Measurements from ENCODE around the gene OS9.
A peak's percentile ranks its signal among the peaks of the same experiment; 100 is the strongest.

OS9 gene

GRCh38 chr12:57724003-57724935 is 30.3 kb downstream of the OS9 start:
- no peak for DNase-seq

DNA sequence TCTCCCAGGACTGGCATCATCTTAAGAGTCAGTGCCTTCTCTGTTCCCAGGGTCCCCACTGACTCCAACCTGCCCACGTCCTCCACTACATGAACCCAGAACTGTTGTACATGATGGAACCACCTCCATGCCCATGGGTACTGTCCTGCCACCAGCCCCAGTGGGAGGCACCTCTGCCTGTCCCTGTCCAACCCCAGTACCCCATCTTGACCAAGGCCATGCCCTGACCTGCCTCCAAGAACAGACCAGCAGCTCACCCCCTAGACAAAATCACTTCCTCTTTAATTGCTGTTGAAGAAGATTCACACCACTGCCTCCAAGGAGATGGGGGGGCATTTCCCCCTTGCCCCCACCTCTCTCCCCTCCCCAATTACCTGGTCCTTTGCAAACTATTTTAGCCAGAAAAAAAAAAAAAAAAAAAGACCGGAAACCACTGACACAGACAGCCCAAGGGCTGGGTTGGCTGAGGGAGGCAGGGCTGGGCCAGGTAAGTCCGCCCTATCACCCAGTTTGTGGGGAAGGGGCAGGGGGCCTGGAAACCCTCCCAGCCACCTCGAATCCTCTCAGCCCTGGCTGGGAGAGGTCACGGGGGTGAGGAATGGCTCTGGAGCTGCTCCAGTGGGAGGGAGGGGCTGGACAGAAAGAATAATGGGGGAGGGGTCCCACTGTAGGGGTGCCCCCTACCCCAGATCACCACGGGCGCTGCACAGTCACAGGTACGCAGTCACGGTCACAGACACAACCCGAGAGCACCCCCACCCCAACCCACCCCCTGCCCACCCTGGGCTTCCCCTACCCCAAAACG is 31.2 kb downstream of the OS9 start:
- no peak for DNase-seq

GRCh38 chr12:57725851-57726150 is 31.9 kb downstream of the OS9 start:
- DNase-seq: no peak

DNA sequence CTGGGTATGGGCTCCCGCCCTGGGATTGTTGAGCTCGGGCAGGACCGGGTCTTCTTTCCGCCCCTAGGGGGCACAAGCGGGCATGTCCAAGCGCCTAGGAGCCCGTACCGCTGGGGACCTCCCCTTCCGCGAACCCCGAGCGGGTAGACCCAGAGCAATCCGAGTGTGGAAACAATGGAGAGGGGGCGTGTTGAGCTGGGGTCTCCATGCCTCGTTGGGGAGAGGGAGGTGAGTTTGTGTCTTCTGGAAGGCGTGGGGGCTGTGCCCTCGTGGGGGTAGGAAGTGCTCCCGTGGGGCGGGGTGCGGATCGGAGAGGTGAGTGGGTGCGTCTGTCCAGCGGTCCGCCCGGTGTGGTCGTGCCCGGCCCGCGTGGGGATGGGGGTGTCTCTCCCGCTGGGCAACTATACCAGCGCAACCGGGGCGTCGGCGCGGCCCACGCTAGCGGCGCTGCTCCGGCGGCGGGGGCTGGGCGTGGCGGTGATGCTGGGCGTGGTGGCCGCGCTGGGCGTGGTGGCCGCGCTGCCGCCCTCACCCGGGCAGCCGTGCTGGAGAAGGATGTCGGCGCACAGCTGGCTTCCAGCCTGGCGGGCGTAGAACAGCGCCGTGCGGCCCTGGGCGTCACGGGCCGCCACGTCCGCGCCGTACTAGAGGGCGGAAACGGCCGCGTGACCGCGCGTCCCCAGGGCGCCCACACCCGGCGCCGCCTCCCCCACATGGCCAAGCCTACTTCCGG is 32.4 kb downstream of the OS9 start:
- DNase-seq: peak; percentile 87

DNA sequence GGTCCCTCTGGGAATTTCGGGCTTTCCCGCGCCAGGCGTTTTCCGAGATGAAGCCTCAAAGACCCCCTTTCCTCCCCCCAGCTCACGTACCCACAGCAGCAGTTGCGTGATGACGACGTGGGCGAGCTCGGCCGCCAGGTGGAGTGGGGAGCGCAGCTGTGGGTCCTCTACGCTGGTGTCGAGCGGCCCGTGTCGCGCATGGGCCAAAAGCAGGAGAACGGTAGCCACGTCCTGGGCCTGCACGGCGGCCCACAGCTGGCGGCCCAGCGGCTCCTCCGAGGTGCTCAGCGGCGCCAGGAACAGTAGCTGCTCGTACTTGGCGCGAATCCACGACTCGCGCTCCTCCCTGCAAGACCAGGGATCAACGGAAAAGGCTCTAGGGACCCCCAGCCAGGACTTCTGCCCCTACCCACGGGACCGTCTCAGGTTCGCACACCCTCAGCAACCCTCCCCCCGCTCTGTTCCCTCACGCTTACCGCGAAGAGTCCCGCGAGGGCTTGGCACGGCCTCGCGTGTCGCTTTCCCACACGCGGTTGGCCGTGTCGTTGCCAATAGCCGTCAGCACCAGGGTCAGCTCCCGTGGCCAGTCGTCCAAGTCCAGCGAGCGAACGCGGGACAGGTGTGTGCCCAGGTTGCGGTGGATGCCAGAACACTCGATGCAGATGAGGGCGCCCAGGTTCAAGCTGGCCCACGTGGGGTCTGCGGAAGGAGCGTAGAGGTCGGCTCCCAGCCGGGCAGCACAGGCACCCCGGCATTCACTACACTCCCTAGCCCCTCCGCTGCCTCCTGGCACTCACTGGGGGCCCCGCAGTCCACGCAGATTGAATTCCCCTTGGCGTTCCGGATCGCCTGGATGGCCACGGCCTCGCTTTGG is 33.2 kb downstream of the OS9 start:
- no peak for DNase-seq

- no peak for DNase-seq
Observed at GRCh38 chr12:57727758-57728395, 33.9 kb downstream of the OS9 start.

DNA sequence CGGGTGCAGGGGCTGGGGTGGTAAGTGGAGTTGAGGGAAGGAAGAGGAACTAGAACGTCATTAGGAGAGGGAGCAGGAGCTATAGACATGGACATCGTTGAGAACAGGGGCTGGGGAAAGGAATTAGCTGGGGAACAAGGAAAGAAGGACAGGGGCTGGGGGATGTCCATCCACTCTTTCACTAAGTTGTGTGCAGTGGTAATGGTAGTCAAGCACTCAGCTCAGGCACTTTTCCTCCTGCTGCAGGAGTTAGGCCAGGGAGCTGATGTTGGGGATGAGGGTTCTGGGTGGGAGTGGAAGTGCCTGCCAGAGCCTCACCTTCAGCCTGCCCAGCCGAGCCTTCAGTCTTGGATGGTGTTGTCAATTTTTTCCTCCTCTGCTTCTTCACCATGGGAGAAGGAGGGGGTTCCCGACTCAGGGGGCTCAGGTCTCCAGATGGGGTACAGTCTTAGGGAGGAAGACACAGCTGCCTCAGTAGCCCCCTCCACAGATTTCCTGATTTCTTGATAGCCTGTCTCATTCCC is 35.5 kb downstream of the OS9 start:
- DNase-seq: no peak

DNA sequence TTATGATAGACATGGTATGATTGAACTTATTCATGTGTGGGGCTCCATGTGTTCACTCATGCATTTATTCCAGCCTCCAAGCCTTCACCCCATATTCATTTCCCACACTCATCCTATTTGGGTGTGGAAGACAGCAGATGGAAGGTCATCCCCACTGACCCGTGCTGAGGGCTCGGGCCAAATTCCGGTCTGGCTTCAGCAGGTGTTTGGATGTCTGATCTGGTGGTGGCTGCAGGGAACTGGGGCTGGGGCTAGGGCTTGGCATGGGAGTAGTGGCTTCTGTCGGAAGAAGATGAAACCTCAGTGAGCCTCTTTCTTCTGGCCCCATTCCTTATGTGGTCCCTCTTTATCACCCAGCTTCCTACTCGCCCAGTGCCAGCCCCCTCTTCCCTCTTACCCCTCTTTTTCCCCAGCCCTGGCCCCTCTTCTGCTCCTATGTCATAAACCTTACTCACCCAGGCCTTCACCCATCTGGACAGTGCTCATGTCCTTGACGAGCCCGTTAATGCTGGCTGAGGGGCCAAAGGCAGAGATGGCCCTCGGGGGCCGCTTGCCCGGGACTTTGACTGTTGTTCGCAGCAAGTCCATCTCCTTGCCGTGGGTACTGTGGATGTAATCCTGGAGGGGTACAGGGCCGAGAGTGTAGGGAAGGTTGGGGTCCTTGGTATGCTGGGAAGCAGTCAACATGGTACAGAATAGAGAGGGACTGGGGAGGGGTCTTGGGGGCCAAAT is 36.6 kb downstream of the OS9 start:
- no peak for DNase-seq

DNA sequence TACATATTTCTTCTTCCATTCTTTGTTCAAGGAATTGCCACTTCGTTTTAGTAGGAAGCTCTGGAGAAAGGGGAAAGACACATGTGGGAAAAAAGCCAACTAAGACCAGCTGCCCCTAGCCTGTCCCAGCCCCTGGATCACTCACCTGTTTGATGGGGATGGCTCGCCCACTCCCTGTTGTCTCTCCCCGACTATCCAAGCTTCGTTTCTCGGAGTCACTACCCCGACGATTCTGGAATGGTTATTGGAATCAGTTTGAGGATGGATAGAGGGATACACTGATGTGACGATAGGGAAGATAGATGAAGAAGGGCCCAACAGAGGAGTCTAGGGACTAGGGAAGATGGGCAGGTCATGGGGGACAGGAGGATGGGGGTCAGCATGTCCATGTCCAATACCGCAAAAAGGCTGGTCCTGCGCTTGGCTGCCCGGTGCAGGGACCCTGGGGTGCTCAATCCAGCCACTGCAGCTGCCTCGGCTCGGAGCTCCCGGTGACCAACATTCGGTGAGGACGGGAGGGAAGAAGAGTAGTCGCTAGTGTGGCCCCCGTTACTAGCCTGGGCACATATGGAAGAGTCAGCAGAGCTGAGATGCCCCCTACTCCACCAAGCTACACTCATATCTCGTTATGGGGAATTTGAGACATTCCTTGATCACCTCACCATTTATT is 37.6 kb downstream of the OS9 start:
- no peak for DNase-seq

DNA sequence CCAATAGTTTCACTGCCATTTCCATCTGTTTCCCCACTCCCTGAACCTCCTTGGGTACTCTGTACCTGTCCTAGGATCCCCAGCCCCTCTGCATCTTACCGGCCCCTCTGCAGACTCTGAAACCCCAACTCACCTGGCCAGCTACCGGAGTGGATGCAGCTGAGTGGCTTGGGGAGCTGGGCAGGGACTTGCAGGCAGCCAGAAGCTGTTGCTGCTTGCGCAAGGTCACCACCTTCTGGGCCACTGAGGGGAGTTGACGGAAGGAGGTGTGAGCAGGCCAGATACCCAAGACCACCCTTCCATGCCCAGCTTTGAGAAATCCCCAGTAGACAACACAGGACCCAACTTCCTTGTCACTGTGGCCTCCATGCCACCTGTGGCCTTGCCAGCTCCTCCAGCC is 38.3 kb downstream of the OS9 start:
- no peak for DNase-seq

DNA sequence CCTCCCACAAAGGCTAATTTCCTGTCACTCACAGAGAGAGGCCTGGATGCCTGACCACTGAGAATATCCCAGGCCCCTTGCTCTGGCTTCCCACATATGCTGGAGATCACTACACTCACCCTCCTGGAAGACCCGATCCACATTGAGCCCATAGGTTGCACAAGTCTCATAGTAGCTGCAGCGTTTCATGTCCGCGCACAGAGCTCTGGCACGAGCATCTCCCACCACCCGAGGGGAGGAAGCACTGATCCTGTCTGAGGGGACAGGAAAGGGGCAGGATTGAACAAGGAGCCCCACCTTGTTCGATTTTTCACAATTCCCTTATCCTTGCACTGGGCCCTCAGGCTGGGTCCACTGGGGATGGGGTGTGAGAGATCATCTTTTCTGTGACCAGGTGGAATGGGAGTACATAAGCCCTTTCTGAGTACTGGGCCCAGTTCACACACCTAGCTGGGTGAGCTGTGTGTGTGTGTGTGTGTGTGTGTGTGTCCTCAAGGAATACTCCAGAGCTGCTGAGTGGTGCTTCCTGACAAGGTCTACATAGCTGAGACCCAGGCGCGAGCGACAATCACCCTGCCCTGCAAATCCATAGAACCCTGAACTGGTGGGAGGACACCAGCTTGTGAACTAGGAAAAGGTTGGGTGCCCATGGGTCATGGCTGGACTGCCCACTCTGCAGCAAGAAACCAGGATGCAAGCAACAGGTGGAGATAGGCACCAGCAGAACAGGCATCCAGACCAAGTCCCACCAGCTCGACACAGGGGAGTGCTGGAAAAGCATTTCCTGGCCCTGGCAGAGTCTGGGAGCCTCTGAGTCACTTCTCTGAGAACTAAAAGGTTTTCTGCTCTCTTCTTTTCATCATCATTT is 39.0 kb downstream of the OS9 start:
- no peak for DNase-seq

GRCh38 chr12:57733928-57734327 is 40.0 kb downstream of the OS9 start:
- no peak for DNase-seq

GRCh38 chr12:57734591-57734990 is 40.7 kb downstream of the OS9 start:
- peak; percentile 42 for DNase-seq

DNA sequence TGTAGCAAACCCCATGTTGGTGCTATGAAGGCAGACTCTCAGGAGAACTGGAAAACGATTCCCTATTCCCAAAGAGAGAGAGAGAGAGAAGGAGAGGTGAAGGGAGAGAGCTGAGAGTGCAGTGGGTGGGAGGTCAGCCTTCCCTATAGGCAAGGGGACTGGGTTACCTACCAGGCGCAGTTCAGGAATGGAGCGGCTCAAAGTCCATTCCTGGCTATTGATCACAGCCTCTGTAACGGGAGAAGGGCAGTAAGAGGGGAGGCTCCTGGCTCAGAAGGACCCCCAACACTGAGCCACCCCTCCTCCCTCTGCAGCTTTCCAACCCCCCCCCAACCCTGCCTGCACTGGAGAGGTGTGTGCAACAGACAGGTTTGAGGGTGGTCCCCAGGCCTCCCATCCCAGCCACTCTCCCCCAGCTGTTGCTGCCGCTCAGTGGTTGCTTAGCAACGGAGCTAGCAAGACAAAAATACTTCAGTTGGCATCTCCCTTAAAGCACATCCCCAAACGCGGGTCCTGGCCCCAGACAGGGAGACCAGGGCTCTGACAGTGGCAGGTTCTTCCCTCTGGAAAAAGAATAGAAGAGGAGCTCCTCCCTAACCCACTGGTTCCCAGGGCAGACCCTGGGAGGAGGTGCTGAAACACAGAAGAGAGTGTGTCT is 41.4 kb downstream of the OS9 start:
- no peak for DNase-seq

DNA sequence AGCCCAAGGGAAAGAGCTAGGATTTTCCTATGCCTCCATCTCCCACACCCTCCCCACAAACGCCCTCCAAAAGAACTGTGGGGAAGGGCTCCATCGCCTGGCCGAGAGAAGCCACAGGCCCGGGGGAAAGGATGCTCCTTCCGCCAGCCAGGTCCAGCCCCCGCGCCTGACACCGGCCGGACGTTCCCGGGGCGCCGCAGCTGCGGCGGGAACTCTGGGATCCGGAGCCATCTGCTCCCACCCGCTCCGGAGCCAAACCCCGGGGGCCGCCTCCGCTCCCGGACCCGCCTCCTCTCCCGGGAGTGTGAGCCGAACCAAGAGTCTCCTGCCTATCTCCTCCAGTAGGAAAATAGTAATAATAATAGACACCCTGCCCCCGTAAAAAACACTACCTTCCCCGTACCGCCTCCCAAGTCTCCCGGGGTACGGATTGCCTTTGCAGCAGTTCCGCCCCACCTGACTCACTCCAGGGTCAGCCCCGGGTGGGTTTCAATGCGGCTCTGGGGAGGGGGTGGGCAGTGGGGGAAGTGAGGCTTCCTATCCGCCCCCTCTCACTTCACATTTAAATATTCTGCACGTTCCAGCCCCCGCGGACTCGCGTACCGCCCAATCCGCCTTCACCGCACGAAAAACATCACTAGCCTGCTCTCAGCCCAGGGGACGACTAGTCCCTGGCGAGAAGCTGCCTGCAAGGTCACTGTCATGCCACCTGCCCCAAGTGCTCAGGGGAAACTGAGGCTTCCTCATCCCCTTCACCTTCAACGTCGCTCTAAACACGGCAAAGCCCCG is 42.2 kb downstream of the OS9 start:
- peak; percentile 35 for DNase-seq

GRCh38 chr12:57736741-57737466 is 43.0 kb downstream of the OS9 start:
- DNase-seq: no peak
